ENCODE data around the gene BAD.
"Not testable (repeated sequence)": the region's sequence is repeated elsewhere in the genome, so short reads cannot be mapped to it uniquely, and the experiment has no call there.

BAD gene

DNA sequence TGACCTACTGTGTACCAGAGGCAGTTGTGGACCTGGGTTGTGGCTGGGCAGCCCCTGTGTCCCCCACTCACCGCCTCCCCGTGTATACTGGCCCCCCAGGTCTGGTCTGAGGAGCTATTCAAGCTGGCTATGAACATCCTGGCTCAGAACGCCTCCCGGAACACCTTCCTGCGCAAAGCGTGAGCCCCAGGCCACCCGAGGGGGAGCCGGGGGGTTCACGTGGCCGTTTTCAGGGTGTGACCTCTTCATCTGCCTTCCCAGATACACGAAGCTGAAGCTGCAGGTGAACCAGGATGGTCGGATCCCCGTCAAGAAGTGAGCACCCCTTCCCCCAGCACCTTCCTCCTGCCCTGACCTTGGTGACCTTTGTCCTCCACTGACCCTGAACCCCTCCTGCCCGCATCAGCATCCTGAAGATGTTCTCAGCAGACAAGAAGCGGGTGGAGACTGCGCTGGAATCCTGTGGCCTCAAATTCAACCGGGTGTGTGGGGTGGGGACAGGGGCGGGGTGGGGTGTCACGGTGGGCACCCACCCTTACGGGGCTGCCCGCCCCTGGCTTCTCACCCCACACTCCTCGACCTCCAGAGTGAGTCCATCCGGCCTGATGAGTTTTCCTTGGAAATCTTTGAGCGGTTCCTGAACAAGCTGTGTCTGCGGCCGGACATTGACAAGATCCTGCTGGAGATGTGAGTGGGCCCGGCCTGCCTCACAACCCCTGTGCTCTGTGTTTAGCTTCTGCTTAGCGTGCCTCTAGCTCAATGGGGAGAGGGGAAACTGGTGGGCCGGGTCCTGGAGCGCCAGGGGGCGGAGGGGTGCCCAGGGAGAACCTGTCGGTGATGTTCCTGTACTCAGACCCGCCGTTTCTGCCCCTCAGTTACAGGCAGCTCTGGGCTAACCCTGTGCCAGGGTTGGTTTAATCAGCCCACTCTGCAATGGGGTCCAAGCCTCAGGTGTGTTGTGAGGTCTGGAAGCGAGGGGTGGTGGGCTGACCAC lies 29.0 kb downstream of the BAD start:
- no peak for FAIRE-seq

DNA sequence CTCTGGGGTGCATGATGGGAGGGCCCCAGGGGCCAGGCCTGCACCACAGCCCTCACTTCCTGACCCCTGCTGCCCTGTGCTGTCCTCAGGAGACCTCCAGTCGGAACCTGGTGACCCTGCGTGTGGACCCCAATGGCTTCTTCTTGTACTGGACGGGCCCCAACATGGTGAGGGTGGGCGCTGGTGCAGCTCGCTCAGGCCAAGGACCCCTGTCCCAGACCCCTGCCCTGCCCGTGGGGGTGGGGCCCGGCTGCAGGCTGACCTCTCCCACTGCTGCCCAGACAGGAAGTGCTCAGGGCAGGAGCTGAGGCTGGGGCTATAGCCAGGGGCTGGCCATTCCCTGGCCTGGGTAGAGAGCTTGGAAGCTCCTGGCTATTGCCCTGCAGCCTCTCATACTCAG lies 30.1 kb downstream of the BAD start:
- no peak for FAIRE-seq

DNA sequence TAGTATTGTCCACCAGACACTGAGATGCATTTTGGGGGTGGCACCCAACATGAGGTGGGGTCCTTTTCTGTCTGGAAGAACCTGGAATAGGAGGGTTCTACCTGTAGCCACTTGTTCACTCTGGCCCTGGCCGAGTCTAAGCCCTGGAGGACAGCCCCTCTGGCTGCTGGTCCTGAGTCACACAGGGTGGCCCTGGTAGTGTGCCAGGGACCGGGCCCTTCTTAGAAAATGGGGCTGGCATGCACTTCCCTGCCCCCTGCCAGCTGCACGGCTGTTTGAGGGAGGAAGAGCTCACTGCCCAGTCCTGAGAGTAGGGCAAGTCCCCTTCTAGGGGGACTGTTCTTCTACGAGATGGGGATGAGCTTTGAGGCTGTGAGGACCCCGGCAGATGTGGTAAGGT lies 31.0 kb downstream of the BAD start:
- no peak for FAIRE-seq

DNA sequence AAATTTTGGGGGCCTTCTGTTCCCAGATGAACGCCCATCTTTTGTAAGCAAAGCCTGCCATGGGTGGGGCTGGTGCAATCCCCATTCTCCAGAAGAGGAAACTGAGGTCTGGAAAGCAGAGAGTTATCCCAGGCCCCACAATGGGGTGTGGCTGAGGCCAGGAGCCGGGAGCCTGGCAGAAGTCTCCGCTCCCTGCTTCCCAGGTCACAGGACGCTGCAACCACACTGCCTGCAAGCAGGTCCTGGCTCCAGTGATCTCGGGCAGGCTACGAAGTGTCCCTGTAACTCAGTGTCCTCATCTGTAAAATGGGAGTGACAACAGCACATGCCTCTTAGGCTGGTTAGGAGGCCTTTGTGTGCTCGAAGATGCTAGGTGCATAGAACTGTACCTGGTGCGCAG lies 31.4 kb downstream of the BAD start:
- no peak for FAIRE-seq

DNA sequence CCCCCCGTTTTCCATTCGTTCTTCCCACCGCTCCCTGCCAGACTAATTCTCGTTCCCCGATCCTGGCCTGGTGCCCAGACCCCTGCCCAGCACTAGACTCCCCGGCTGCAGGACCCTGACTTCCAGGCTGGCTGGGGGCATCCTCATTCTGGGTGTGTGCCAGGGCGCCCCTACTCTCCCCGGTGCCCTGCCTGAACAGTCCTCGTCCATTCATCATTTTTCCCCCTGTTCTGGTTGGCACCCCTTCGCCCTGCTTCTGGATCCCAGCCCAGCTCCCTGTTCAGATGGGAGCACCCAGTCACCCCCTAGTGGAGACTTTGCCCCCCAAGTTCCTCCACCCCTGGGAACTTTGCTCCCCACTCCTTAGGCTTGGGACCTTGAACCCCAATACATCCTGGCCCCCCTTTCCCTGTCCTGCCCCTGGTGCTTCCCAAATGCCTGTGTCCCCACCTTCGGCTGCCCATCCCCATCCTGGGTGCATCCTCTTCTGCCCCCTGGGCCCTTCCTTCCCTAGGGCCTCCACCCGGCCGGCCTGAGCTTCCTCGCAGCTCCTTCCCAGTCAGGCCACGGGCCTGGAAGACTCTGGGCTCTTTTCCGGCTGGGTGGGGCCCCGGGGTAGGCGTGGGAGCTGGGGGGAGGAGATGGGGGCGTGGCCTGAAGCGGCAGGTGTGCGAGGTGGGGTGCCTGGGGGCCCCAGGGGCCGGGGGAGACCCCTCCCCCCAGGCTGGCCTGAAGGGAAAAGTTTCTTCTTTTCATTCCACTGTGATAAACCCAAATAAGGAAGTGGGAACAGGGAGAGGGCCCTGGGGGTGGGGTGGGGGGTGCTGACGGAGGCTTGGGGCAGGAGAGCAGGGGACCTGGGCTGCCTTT lies 32.2 kb downstream of the BAD start:
- no peak for FAIRE-seq

DNA sequence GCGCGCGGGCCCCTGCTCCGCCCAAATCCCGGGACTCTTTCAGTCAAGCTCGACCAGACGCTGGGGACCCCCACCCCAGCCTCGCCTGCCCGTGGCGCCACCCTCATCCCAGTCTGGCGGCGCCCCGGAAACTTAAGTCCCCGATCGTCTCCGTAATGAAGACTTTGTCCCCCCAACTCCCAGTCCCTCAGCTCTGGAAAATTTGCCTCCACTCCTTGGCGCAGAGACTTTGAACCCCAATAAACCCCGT lies 32.8 kb downstream of the BAD start:
- no peak for FAIRE-seq

DNA sequence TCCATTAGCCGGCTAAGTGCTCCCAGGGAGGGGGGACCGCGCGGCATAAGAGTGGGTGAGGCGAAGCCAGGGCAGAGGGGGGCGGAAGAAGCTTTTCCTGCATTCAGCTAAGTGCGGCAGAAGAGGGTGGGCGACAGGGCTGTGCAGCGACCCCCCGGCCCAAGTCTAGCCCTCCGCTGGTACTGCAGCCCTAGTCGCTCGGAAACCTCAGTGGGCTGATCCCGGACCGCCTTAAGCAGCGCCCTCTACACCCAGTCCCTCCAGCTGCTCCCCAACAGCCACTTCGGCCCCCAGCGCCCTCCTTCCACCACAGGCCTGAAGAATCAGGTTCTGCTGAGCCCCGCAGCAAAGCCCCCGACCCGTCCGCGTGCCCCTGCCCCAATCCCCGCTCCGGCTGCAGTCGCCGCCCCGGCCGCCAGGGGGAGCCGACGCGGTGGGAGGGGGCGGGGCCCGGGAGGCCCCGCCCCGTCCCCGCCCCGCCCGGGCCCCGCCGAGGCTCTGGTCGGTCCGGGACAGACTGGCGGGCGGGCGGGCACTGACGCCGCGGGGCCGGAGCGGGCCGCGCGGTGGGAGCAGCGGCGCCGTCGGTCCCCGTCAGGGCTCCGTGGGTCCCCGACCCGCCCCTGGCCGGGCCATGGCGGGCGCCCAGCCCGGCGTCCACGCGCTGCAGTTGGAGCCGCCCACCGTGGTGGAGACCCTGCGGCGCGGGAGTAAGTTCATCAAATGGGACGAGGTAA lies 33.3 kb downstream of the BAD start, which contains the start of gene PLCB3:
TSS of gene PLCB3 (plus strand) at position 515 of the 737 bp plus-strand sequence. CDS start at position 635, 120 bp downstream.
- no peak for FAIRE-seq

DNA sequence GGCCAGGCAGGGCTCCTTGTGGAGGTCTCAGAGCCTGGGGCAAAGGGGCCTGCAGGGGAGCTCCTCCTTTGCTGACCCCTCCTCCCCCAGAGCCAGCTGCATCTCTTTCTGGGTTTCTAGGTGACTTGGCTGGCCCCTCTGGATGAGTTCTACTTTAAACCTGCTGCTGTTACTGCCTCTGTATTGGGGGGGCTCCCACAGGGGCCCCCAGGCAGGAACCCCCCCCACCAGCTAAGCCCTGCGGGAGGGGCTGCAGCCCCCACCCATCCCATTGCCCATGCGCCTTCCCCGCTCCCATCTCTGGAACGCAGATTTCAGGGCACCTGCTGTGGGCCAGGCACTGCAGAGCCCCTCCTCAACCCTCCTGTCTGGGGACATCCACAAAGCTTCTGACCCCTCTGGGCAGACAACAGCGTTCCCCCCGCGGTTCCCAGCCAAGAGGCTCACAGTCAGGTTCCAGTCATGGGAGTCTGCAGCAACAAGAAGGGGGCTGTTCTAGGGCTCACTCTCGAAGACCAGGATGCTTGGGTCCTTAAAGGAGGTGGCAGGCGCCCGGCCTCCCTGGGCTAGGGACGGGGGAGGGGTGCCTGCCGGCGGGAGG lies 34.0 kb downstream of the BAD start:
- FAIRE-seq, result no peak

DNA sequence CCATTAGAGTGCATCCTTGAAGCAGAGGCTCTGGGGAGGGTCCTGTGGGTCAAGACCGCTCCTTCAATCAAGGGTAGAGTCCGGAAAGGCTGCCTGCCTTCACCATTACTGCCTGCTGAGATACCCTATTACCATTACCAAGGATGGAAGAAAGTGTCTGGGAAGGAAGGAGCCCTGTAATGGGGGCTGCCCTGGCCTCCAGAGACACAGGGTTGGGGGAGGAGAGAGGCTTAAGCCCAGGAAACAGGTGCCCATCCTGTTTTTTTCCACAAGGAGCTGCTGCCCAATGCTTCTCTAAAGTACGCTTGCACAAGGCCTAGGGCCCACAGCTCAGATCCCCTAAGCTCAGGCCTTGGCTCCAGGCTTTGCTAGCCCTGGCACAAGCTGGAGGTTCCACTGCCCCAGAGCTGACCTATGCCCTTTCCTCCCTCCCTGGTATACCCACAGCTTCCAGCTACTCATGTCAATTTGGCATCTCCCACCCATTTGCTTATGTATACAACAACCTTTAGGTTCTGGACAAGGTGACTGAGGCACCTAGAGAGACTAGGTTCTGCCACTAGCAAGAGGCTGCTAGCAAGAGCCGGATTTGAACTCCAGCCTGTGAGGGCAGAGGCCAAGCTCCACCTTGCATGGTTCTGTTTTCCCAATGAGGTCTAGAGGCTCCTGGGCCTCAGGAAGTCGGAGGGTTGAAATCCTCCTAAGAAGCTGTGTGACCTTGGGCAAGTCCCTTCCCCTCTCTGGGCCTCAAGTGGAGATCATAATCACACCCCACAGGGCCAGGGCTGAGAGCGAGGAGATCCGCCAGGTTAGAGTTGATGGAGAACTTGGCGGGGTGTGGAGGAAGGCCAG lies 34.7 kb downstream of the BAD start:
- no peak for FAIRE-seq

DNA sequence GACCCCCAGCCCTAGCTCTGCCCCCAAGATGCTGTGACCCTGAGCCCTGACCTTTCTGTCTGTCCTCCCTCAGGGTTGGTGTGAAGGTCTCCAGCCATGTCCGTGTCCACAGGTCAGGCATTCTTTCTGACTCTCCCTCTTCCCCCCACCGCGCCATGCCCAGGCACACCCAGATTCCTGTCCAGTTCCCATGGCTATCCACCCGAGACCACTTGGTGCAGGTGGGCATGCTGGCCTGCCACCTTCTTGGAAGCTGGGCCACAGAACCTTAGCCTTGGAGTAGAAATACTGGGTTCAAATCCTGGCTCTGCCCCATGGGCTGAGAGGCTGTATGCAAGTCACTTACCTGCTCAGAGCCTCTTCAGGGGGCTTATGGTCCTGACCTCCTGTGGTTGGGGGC lies 35.4 kb downstream of the BAD start:
- FAIRE-seq, result no peak

DNA sequence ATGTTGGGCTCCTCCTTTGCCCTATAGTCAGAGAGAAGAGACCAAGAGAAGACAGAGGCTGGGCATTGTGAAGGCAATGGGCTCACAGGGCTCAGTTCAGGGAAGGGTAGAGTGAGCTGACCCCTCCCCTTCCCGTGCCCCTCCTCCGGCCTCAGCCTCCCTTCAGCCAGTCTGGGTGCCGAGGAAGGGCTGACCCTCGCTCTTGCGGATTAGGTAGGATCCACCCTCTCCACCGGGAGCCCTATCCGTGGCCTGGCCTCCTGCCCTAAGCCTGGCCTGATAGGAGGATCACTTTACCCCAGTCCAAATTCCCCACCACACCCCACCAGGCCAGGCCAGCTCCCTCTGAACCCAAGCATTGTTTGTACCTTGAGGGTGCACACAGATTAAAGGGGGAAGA lies 35.9 kb downstream of the BAD start:
- FAIRE-seq, result no peak

DNA sequence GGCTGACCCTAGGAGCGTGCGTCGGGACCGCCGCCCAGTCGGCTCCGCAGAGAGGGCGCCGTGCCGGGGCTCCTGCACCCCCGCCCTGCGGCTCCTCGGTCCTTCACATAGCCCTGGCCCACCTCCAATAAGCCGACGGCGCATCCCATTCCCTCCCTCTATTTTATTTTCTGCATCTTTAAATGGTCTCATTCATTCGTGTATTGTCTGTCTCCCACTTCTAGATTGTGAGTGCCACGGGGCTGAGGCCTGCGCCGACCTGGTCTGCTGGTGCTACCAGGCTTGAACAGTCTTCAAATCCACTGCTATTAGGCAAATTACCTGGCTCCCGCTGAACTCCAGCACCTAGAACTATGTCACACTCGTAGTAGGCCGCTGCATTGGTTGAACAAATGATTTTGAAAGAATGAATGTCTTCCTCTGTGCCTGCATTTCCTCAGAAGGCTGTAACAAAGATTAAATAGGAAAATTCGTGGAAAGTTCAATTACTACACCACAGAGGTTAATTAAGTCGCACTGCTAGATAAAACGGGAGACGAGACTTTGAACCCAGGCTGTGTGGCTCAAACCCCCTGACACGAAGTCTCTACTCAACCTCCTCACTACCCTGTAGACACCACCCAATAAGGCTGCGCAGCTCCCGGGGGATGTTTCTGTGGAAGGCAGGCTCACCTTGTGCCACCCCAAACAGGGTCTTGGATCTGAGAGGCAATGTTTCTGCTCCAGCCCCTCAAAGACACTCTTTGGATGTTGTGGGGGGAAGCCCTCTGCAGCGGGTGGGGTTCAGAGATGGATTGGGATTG lies 36.5 kb downstream of the BAD start:
- FAIRE-seq, result no peak

DNA sequence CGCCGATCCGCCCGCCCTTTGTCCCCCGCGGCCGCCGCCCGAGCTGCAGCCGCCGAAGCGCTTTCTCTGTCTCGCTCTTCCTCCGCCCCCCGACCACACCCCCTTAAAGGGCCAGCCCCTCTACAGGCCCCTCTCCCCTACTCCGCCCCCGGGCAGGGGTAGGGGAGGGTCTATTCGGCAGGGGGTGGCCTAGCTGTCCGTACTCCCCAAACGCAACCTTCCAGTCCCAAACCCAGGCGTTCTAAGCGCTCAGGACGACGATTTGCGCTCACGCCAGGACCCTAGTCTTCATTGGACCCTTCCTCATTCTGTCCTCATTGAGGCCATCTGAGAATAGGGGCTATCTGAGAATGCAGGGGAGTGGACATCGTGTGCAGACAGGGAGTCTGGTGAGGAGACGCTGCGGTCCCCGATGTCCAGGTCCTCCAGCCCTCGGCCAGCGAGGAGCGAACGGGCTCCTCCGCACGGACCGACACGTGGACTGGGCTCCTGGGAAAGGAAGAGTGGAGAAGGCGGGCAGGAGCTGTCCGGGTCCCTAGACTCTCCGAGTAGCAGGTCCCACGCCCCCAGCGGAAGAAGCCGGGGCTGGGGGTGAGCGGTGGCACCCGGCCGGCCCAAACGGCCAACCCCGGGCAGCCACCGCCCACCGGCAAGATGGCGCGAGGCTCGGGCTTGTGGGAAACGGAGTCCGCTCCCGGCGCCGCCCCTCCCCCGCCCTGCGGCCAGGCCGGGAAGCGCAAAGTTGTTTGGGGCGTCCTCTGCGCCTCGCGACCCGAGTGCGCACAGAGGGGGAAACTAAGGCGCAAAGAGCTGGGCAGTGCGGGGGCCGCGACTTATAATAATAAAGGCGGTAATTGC lies 37.4 kb downstream of the BAD start, which contains the start of gene PPP1R14B:
TSS of gene PPP1R14B (minus strand) at position 73 of the 858 bp plus-strand sequence. CDS start 270 bp downstream, outside the sequence.
- FAIRE-seq, result no peak

DNA sequence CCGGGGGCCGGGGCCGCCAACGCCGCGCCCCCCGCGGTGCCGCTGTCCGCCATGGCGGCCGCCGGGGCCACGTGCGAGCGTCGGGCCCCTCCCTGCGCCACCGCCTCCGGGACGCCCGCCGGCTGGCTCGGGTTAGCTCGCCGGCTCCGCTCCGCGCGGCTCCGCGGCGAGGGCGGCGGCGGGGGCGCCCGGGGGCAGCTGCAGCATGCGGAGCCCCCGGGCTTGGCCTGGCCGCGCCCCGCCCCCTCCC lies 37.9 kb downstream of the BAD start:
- FAIRE-seq, result not testable (repeated sequence)

DNA sequence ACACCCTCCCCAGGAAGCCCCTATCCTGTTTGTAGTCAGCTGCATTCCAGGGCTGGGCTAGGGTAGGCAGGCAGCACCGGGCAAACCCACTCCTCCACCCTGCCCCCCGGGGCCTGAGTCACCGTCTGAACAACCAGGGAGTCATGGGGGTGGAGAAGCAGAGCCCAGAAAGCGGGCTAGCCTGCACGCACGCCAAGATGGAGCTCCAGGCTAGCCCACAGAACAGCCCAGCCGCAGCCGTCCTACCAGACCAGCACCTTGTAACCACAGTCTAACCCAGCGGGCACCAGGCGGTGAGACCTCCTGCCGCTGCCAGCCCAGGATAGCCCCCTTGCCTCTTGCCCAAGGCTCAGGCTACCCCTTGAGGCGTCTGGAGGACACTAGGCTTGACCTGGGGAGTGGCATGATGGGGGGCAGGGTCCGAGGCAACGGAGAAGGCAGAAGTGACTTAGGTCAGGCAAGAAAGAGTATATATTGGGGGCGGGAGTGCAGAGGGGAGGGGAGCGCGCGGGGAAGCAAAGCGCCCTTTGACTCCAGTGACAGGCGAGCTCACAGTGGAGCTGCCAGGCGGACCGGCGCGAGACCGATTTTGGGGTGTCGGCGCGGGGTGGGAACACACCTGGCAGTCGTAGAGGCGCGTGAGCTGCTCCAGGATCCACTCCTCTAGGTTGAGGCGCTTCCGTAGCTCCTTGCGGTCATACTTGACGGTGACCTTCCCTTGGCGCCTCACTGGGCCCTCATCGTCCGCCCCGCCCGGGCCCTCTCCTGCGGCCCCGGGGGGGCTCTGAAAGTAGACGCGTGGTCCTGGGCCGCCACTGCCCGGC lies 38.5 kb downstream of the BAD start:
- FAIRE-seq, result no peak

DNA sequence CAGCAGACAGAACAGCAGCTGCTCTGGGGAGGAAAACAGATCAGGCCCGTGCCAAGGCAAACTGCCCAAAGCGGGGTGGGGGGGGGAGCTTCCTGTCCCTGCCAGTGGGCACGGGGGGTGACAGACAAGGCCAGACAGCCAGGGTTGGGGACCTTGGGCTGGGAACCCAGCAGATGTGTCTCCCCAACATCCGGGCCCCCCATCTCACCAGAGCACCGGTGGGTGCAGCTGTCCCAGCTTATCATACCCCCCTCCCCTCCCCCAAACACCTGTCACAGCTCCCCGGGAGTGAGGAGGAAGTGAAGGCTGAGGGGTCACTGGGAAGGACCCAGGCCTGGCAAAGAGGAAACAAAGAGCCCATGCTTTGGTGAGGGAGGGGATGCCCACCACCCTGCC lies 39.1 kb downstream of the BAD start:
- no peak for FAIRE-seq

DNA sequence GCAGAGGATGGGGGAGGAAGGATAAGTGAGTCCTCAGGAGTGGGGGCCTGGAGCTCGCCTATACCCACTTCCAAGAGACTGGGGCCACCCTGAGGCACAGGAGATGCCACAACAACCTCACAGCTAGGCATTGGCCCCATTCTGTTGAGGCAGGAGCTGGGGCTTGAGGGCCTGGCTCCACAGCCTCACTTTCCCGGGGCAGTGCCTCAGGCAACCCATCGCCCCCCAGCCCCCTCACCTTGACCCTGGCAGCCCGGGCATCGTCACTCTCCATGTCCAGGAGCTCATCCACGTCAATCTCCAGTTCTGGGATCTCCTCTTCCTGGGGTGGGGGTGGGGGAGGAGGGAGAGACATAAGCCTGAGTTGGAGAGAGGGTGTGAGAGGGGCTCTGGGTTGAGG lies 39.5 kb downstream of the BAD start:
- FAIRE-seq, result no peak

DNA sequence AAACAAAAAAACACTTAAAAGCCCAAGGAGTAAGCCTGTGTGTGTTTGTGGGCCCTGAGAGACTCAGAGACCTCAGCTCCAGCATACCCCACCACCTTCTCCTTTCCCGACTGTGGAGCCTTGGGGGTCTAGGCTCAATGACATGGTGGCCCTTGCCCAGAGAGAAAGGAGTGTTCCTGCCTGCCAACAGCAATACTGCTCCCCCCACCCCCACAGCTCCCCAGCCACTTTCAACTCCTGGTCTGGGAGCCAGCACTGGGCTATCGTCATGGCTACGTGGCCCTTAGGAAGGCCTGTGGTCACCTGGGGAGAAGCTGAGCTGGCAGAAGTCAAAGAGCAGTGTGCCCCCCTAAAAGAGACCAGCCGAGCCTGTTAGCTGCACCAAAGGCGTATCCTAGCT lies 40.4 kb downstream of the BAD start:
- no peak for FAIRE-seq

DNA sequence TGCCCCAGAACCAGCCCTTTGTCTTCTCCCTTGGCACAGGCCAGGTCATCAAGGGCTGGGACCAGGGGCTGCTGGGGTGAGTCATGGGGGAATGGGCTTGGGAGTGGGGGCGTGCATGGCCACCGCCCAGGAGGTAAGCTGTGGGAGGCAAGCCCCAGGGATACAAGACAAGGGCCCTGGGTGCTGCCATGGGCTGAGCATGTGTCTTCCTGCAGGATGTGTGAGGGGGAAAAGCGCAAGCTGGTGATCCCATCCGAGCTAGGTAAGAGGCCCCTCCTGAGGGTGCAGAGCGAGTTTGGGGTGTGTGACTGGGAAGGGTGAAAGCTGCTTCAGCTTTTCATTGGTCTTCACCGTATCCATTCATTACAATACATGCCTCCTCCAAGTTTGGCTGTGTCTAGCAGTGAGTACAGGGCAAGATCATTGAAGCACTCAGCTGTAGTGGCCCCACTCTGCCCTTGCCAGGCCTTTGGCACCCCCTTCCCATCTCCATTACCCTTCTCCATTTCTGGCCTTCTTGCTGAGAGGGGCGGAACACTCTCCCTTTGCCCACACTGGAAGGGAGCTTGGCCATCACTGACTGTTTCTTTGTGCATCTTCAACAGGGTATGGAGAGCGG lies 41.1 kb downstream of the BAD start:
- no peak for FAIRE-seq
